ENCODE measurements around the gene OBSCN.

DNA sequence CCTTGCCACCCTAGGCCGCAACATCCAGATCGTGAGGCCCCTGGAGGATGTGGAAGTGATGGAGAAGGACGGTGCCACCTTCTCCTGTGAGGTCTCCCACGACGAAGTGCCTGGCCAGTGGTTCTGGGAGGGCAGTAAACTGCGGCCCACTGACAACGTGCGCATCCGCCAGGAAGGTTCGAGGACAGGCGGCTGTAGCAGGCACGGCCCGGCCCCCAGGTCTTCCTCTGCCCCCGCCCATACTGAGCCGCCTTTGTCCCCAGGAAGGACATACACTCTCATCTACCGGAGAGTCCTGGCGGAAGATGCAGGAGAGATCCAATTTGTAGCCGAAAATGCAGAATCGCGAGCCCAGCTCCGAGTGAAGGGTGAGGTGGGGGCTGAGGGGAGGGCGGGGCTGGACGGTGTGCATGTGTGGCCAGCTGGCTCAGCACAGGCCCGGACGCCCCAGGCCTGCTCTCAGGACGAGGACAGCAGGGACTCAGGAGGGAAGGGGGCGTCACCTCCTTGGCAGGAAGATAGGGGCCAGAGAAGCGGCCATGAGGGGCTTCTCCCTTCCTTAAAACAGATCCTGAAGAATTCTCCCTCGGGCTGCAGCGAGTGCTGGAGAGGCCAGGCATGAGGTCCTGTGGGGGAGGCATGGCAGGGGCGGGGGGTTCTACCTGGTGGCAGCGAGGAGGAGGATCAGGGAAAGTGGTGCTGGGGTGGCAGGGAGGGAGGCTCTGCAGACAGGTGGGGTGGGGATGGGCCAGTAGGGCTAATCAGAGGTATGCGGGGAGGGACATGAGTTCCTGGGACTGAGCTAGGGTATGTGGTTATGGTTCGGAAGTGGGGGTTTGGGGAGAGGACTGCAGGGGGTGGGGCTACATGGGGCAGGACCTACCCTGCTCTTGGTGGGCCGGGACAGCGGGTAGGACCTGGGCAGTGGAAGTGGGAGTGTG lies 69.9 kb downstream of the OBSCN start:
- TF ChIP-seq POLR2A (IDR thresholded peaks at IDR 0.05; ENCODE audit: low read depth, low read length) (no peak), POLR2AphosphoS5 (IDR thresholded peaks at IDR 0.05; ENCODE audit: low read depth, low read length) (no peak), TAF1 (IDR thresholded peaks at IDR 0.05; ENCODE audit: low read depth, low read length) (no peak), POU2F2 (IDR thresholded peaks at IDR 0.05; ENCODE audit: low read depth, low read length) (no peak)

All from GM12891 (cell line).